Stimulated activated CD8-positive, alpha-beta memory T cell treated with anti-CD3 and anti-CD28 coated beads, Interleukin-2, amount 100 ng/mL, for 1 hour (primary cell): Measurements from ENCODE around the gene MESD.

Source experiments
- DNase-seq, 2 donors: peaks; one replicate each; pipeline ENCODE4 v3.0.0-alpha.2; 2020; ENCODE audit warnings: low read depth in 2 of 2

MESD gene

DNA sequence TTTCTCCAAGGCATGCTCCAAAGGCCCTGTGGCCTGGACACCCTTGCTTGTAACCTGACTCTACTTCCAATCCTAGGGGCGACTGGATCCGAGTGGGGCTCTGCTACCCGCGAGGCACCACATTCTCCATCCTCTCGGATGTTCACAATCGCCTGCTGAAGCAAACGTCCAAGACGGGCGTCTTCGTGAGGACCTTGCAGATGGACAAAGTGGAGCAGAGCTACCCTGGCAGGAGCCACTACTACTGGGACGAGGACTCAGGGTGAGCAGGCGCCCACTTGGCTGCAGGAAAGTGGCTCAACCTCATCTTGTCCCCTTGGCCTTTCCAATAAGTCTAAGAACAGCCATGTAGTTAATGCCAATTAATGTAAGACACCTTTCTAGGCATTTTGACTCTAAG is 51.9 kb downstream of the MESD start:
- DNase-seq, result no peak

DNA sequence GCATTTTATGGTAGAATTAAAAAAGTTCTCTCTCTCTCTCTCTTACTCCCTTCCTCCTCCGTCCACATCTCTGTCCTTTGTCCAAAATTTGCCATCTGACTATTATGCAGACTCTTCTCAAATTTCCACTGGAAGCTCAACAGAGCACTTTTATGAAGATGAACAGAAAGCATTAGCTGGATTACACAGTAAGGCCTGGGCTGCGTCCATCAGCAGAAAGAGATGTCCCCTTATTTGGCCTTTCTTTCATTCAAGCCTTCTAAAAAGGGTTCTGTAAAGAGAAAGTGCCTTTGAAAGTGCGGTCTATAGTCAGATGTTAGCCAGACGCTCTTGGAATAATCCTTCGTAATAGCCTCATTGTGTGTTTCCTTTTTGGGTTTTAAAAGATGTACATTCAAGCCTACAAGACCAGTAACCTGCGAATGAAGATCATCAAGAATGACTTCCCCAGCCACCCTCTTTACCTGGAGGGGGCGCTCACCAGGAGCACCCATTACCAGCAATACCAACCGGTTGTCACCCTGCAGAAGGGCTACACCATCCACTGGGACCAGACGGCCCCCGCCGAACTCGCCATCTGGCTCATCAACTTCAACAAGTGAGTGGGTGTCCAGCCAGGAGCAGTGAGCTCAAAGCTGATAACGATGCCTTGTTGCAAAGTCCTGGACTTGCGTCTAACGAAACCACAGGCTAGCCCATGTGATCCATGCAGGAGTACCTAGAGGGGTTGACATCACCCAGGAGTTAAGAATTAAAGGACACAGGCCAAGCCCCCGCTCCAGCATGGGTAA is 53.1 kb downstream of the MESD start:
- DNase-seq, result no peak

- DNase-seq, result no peak
These were observed 54.8 kb downstream of the MESD start for GRCh38 chr15:80934761-80935221.

DNA sequence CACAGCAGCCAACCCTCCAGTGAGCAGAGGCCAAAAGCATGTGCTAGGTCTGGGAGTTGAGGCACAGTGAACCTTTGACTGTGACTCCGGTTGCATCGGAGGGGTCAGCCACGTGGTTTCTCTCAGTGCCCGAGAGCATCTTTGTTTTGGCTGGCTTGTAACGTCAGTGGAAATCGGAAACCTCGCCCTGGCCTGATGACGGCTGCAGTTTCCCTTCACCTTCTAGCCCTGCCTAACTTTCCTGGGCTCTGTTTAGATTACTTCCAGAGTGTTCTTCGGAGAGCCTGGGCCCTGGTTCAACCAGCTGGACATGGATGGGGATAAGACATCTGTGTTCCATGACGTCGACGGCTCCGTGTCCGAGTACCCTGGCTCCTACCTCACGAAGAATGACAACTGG is 56.6 kb downstream of the MESD start:
- DNase-seq, result no peak

- DNase-seq, result no peak
These were observed 57.2 kb downstream of the MESD start for GRCh38 chr15:80932513-80932815.

DNA sequence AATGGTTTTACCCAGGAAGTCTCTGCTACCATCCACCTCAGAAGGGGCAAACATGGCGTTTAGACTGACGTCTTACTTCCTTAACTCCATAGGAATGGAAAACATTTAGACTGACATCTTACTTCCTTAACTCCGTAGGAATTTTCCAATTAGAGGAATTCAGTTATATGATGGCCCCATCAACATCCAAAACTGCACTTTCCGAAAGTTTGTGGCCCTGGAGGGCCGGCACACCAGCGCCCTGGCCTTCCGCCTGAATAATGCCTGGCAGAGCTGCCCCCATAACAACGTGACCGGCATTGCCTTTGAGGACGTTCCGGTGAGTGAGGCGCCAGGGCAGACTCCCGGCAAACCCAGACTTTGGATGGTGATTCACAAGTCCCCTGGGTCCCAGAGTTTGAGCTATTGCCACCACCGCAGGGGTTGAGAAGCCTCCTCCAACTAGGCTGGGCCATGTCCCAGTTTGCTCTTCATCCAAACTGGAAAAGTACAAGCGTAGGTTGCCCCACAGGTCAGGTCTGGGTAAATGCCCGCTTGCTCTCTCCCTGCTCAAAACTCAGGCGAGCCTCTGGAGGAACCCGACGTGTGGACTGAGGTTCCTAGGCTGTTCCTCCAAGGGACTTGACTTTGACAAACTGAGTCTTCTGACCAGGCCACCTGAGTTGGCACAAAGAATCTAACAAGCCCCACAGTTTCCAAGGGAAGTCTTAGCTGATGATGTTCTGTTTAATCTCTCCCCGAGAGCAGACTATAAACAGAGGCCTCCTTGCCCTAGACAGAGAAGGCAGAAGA is 57.7 kb downstream of the MESD start:
- no peak for DNase-seq

DNA sequence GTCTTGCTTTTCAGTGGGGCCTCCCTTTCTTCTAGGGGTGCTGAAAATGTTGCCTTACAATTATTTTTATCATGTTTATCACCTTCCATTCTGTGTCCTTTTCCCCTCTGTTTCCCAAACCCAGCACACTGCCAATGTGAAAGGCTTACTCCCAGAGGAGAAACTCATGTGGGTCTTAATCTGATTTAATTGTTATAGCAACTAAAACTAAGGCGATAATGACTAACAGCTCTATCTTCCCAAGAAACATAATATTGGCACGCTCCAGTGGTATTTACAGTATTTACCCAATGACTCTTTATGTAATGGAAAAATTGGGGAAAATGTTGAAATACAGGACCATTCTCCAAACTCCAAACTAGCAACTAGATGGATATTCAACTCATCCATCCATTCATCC is 58.4 kb downstream of the MESD start:
- DNase-seq, result no peak

DNA sequence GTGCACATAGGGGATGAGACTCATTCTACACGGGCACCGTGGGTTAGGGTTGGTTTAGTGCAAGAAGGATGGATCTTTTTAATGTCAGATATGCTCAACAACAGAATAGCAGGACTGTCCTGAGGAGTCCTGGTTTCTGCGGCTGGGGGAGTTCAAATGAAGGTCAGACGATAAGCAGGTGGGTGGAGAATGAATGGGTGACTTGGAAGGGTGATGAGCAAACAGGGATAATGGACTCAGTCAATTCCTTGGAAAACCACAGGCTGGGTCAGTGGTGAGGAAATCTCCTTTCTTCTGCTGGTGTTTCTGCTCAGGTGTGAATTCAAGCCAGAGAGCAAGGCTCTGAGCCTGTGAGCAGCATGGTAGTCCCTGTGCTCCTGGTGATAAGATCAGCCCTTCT is 59.9 kb downstream of the MESD start:
- no peak for DNase-seq

DNA sequence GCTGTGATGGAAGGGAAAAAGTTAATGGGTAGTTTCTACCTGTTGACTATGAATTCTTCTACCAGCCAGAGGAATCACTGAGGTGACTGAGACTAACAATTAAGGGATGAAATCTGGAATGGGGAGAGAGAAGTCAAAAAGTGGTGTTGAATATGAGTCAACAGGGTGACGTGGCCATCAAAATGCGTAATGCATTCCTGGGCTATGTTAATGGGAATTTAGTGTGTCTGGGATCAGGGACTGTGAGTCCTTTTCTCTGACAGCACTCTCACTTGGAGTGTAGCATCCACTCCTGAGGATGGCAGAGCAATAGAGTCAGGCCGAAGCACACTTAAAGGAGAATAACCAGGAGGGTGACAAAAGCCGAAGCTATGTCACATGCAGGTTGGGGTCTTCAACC is 60.4 kb downstream of the MESD start:
- DNase-seq, result no peak

GRCh38 chr15:80926126-80926525 is 63.5 kb downstream of the MESD start:
- DNase-seq, result no peak

GRCh38 chr15:80925597-80926059 is 64.0 kb downstream of the MESD start:
- DNase-seq, result no peak

DNA sequence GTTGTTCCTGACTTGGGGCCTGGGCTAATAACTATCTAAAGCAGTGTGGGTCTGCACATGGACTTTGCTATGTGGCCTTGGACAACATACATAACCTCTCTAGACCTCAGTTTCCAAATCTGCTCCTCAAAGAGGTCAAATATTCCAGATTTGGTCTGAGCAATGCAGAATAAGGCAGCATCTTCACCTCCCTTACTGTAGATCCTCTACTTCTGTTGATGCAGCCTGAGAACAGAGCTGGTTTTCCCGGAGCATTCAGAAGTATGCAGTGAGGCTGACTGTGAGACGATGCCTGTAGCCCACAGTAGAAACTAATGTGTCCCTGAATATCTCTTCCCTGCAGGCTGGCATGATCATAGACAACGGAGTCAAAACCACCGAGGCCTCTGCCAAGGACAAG is 65.3 kb downstream of the MESD start:
- DNase-seq, result no peak

GRCh38 chr15:80923668-80924067 is 66.0 kb downstream of the MESD start:
- DNase-seq, result no peak

GRCh38 chr15:80921736-80922410 is 67.7 kb downstream of the MESD start:
- DNase-seq, result no peak

GRCh38 chr15:80920271-80920699 is 69.3 kb downstream of the MESD start:
- no peak for DNase-seq

GRCh38 chr15:80918196-80918783 is 71.3 kb downstream of the MESD start:
- DNase-seq, result no peak

DNA sequence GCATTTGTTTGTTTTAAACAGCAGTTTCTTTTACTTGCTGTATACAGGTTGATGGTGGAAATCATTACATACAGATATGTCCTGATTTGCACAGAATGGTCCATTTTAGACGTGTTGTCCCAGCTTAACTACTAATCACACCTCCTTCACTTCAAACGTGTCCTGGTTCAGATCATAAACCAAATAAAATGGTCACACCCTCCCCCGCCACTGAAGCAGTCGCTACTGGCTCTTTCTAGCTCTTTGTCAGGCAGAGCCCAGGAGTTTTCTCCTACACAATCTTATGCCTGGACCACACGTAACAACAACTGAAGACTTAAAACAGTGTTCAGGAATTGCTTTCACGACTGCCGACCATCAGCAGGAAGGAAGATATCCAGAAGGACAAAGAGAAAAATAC is 73.6 kb downstream of the MESD start:
- DNase-seq, result no peak

DNA sequence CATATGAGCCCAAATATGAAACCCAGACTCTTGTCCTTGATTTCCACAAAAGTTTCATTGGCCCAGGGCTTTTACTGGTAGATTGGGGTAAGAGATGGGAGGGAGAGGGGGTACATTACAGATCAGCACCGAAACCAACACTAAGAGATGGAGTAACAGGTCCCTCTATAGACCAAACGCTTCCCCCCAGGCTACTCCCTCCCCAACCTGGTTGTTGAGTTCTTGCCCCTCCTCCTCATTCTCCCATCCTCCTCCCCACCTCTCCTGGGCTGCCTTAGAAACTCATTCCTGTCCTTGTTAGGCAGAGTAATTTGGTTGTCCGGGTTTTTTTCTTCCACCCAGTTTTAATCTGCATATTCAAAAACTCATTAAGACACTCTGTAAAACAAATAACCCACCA is 74.1 kb downstream of the MESD start:
- no peak for DNase-seq

- no peak for DNase-seq
These were observed 76.1 kb downstream of the MESD start for GRCh38 chr15:80913541-80913940.

- no peak for DNase-seq
These were observed 76.9 kb downstream of the MESD start for GRCh38 chr15:80912673-80913072.

- no peak for DNase-seq
These were observed 77.8 kb downstream of the MESD start for GRCh38 chr15:80911821-80912220.

DNA sequence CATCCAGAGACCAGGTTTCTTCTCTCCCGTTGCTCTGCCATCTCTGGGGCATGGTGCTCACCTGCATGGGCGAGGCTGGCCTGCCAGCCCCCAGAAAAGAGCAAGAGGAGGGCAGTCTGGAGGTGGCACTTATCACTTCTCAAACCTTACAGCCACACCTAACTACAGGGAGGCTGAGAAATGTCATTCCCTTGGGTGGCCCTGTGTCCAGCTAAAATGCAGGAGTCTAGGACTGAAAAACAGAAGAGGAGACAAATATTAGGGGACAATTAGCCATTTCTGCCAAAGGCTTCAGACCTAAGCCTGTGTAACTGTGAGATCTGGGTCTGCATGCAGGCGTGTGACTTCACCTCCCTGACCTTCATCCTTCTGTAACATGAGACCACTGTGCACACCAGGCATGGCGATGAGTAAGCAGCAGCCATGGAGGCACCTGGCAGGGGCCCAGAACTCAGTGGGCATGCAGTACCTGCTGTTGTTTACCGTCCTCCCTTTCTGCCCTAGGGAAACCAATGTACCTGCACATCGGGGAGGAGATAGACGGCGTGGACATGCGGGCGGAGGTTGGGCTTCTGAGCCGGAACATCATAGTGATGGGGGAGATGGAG is 83.4 kb downstream of the MESD start:
- no peak for DNase-seq
